ENCODE data around the gene DZANK1. TPM values are rescaled to one million over a fixed set of nuclear protein-coding genes. Genes with fewer than 3 reads are reported as not detected.
"Not testable (repeated sequence)": the region's sequence is repeated elsewhere in the genome, so short reads cannot be mapped to it uniquely, and the experiment has no call there.

DZANK1 gene
- total RNA-seq: 0.34 and 0.70 TPM in 2 replicates

- peak; percentile 96 for DNase-seq
Measured at GRCh38 chr20:18466894-18467730, at the start of gene DZANK1, which contains the start of gene POLR3F. Gene DZANK1 (minus strand): TSS chr20:18467030. CDS start chr20:18465358, 1,672 bp downstream. Gene POLR3F (plus strand): TSS chr20:18467390. CDS start chr20:18467507, 117 bp downstream.

DNA sequence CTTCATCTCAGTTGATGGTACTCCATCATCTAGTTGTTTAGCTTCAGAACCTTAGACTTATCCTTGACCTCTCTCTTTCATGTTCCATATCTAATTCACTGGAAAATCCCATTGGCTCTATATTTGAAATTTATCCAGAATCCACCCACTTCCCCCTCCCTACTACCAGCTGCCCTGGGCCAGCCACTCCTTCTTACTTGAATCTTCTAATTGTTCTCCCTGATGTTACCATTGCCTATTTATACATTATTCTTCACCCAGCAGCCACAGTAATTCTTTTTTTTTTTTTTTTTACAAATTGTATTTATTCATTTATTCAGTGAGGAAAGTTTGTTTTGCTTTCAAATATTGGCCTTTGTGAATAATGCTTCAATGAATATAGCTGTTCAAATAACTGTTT, 49.1 kb upstream of the DZANK1 start:
- DNase-seq: no peak

DNA sequence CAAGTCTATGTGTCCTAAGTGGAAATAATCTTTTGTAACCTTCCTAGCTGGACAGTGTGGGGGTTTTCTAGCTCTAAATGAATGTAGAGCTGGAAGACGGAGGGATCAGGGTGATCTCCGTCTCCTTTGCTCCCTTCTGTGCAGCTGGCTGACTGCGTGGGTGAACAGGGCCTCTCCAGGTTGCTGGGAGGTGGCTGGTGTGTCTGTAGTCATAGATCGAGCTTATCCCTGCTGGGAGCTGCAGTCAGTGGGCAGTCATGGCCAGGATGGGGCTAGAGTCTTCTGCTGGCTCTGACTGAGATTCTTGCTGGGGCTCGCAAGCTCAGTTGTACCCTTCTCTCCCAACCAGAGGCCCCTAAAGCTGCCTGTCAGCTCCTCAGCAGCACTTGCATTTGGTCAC, 47.3 kb upstream of the DZANK1 start:
- DNase-seq: no peak

GRCh38 chr20:18513208-18513607, 46.4 kb upstream of the DZANK1 start:
- no peak for DNase-seq

DNA sequence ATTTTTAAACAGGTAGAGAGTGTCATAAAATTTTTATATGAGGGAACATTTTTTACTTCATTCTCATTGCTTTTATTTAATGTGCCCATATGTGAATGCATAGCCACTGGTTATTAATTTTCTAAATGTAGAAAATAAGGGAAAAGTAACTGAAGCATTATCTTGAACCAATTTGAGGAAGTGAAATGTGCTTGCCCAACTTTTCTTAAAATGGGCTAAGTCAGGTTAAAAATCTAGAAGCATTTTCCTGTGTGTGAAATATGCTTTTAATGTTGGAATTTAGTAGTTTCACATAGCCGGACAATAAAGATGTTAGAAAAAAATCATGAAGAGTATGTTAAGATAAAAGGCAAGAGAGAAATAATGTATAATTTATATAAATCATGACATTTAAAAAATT, 44.7 kb upstream of the DZANK1 start:
- DNase-seq: no peak

GRCh38 chr20:18507218-18508191, 40.7 kb upstream of the DZANK1 start, which contains the start of gene SEC23B:
Gene SEC23B (plus strand): TSS chr20:18507940. CDS start chr20:18510836, 2,896 bp downstream.
- peak; percentile 98 for DNase-seq

DNA sequence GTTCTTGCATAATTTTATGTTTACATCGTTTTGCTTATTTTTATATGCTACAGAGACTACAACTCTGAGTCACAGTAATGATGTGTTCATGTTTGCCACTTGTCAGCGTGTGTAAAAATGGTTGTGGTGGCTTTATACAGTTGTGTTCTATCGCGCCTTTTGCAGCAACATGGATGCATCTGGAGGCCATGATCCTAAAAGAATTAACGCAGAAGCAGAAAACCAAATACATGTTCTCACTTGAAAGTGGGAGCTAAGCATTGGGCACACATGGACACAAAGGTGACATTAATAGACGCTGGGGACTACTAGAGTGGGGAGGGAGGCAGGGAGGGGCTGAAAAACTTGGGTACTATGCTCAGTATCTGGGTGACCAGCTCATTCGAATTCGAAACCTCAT, 39.9 kb upstream of the DZANK1 start:
- no peak for DNase-seq

DNA sequence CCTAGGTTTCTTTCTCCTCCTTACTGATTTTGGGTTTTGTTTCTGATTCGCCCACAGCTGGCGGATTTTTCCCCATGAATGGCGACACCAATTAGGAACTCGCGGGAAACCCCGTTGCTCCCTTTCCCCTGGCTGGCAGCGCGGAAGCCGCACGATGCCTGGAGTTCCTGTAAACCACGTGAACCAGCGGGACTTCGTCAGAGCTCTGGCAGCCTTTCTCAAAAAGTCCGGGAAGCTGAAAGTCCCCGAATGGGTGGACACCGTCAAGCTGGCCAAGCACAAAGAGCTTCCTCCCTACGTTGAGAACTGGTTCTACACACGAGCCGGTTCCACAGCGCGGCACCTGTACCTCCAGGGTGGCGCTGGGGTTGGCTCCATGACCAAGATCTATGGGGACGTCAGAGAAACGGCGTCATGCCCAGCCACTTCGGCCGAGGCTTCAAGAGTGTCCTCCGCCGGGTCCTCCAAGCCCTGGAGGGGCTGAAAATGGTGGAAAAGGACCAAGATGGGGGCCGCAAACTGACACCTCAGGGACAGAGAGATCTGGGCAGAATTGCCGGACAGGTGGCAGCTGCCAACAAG, 37.7 kb upstream of the DZANK1 start:
- peak; percentile 59 for DNase-seq

DNA sequence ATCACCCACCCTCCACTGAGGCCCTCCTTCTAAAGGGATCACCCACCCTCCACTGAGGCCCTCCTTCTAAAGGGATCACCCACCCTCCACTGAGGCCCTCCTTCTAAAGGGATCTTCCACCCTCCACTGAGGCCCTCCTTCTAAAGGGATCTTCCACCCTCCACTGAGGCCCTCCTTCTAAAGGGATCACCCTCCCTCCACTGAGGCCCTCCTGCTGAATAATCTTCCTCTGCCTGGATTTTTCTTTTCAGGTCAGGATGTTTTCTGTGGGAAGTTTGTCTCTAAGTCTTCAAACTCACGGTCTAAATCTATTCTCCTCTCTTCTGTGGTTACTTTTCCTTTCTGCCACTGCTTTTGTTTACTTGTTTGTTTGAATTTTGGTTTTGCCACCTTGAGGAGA, 34.8 kb upstream of the DZANK1 start:
- not testable (repeated sequence) for DNase-seq

- no peak for DNase-seq
Measured at GRCh38 chr20:18497603-18498002, 30.8 kb upstream of the DZANK1 start.

GRCh38 chr20:18496740-18497592, 30.1 kb upstream of the DZANK1 start, which contains the start of gene RBBP9:
Gene RBBP9 (minus strand): TSS chr20:18497225. CDS start chr20:18497167, 58 bp downstream.
- DNase-seq: peak; percentile 88

DNA sequence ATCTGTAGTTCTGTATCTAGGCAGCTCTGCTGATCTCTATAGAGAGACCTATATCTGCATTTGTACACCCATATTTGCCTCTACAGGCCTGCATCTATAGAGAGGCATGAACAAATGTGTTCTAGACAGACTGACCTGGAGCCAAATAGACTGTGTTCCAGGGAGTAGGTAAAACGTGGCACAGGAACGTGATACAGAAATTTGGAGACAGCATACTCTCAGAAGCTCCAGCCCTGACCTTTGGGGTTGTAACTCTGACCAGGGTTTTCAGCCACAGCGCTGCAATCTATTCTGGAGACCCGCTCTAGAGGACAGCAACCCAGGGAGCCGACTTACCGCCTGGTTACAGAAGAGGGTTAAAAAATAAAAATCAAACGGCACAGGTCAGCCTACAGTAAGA, 29.2 kb upstream of the DZANK1 start:
- peak; percentile 13 for DNase-seq

DNA sequence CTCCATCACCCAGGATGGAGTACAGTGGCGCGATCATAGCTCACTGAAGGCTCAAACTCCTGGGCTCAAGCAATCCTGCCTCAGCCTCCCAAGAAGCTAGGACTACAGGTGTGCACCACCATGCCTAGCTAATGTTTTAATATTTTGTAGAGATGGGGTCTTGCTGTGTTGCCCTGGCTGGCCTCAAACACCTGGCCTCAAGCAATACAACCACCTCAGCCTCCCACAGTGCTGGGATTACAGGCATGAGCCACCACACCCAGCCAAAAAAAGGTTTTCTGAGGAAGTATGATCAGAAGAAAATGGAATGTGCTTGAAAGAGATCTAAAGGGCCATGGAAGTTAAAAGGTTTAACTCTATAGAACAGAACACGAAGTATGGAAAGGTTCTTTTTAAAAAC, 21.5 kb upstream of the DZANK1 start:
- DNase-seq: no peak

GRCh38 chr20:18481596-18481995, 14.8 kb upstream of the DZANK1 start:
- DNase-seq: no peak

DNA sequence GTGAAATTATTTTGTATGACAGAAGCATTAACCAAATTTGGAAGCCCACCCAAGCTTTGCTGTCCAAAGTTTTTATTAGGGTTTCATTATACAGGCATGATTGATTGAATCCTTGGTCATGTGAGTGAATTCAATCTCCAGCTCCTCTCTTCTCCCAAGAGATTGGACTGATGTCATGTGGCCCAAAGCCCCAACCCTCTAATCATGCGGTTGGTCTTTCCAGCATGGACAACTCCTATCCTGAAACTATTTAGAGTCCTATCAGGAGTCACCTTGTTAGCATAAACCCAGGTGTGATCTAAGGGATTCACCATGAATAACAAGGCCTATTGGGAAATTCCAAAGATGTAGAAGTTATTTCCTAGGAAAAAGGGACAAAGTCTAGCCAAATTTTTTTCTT, 11.0 kb upstream of the DZANK1 start:
- no peak for DNase-seq

GRCh38 chr20:18477218-18477617, 10.4 kb upstream of the DZANK1 start:
- DNase-seq: no peak

DNA sequence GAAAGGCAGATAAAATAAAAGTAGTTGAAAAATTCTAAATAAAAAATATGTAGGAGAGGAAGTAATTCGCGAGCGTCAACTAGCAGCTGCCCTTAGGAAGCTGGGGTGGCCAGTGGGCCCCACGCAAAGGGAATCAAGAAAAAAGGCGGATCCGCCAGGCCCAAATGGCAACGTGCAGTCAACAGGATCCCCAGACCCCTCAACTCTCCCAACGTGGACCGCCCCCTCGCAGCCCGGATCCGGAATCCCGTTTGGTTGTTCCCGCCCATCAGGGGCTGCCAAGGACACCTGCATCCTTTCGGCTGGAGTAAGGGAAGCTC, 296 bp downstream of the DZANK1 start:
- no peak for DNase-seq

GRCh38 chr20:18465536-18466200, 1.2 kb downstream of the DZANK1 start:
- no peak for DNase-seq

DNA sequence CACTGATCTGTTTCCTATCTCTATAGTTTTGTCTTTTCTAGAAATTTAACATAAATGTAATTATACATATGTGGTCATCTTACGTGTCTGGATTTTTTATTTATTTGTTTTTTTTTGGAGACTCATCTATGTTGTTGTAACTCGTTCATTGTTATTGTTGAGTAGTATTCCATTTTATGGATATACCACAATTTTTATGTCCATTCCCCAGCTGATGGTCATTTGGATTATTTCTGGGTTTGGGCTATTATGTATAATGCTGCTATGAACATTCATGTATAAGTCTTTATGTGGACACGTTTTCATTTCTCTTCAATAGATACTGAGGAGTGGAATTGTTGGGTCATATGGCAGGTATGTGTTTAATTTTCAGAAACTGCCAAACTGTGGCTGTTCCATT, 10.2 kb downstream of the DZANK1 start:
- no peak for DNase-seq

DNA sequence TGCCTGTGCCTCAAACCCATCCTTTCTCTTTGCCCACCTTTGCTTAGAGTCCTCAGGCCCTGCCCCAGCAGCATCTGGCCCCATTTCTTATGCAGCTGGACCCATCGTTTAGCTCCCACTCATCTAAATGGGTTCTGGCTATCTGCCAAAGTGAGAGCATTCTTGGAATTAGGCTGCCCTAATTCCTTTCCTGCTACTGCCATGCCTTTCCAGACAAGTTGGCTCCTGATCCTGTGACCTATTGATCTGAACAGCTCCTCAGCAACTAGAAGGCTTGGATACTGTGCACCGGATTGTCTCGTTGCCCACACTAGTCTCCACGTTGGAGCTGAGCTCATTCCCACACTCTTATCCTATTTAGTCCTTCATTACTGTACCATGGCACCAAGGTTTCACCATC, 22.9 kb downstream of the DZANK1 start:
- DNase-seq: peak; percentile 28

GRCh38 chr20:18440403-18440802, 26.4 kb downstream of the DZANK1 start:
- DNase-seq: no peak
